Daoy (cell line): ENCODE data around the gene SLC8A2. TPM values are rescaled to one million over a fixed set of nuclear protein-coding genes. Genes with fewer than 3 reads are reported as not detected.
"Not testable (repeated sequence)": the region's sequence is repeated elsewhere in the genome, so short reads cannot be mapped to it uniquely, and the experiment has no call there.

Experiments used
- DNase-seq: peaks from one replicate; pipeline ENCODE4 v3.0.0-alpha.2; 2015; ENCODE audit warnings: low read depth
- total RNA-seq: library from RNA; depleted of rRNA; stranded (reverse); fragments of >200 nt; shearing (Covaris generic); gene quantifications from 2 replicates; pipeline ENCODE4 v1.2.3, GENCODE V29; 2014

Gene SLC8A2
- total RNA-seq, 1 experiment from 2014 or later: 0.40 TPM

GRCh38 chr19:47414469-47414868 is 57.2 kb downstream of the SLC8A2 start:
- peak; percentile 75 for DNase-seq

GRCh38 chr19:47413941-47414340 is 57.8 kb downstream of the SLC8A2 start:
- no peak for DNase-seq

GRCh38 chr19:47411696-47412095 is 60.0 kb downstream of the SLC8A2 start:
- DNase-seq: not testable (repeated sequence)

GRCh38 chr19:47411101-47411500 is 60.6 kb downstream of the SLC8A2 start:
- DNase-seq: no peak

GRCh38 chr19:47408156-47408938 is 63.3 kb downstream of the SLC8A2 start:
- no peak for DNase-seq

GRCh38 chr19:47407417-47407774 is 64.3 kb downstream of the SLC8A2 start:
- DNase-seq: no peak

GRCh38 chr19:47406711-47407416 is 64.8 kb downstream of the SLC8A2 start:
- no peak for DNase-seq

- DNase-seq: no peak
These were observed 65.8 kb downstream of the SLC8A2 start for GRCh38 chr19:47405854-47406417.

- DNase-seq: no peak
These were observed 66.5 kb downstream of the SLC8A2 start for GRCh38 chr19:47405197-47405550.

GRCh38 chr19:47404334-47405196 is 67.1 kb downstream of the SLC8A2 start:
- no peak for DNase-seq

- no peak for DNase-seq
These were observed 69.2 kb downstream of the SLC8A2 start for GRCh38 chr19:47402504-47402903.

- no peak for DNase-seq
These were observed 72.7 kb downstream of the SLC8A2 start for GRCh38 chr19:47398707-47399597.

GRCh38 chr19:47391510-47392223 is 80.0 kb downstream of the SLC8A2 start:
- DNase-seq: peak; percentile 70

- DNase-seq: no peak
These were observed 80.9 kb downstream of the SLC8A2 start for GRCh38 chr19:47390533-47391488.

GRCh38 chr19:47389150-47389556 is 82.5 kb downstream of the SLC8A2 start:
- DNase-seq: no peak

GRCh38 chr19:47388721-47389120 is 83.0 kb downstream of the SLC8A2 start:
- DNase-seq: not testable (repeated sequence)

GRCh38 chr19:47387623-47388022 is 84.1 kb downstream of the SLC8A2 start:
- DNase-seq: not testable (repeated sequence)

- not testable (repeated sequence) for DNase-seq
These were observed 85.1 kb downstream of the SLC8A2 start for GRCh38 chr19:47386582-47386981.

- not testable (repeated sequence) for DNase-seq
These were observed 87.2 kb downstream of the SLC8A2 start for GRCh38 chr19:47384533-47384932.
